ENCODE measurements around the gene ZNF124.
"Not testable (repeated sequence)": the region's sequence is repeated elsewhere in the genome, so short reads cannot be mapped to it uniquely, and the experiment has no call there.

The ZNF124 gene

GRCh38 chr1:247171443-247171842 lies 377 bp downstream of the ZNF124 start:
- H3K36me3 ChIP-seq (ENCODE audit: control insufficient read depth in 1 of 2, insufficient read depth in 2 of 2, low read length in 2 of 2); H3K4me1 ChIP-seq (ENCODE audit: control insufficient read depth in 1 of 2, insufficient read depth in 2 of 2, low read length in 2 of 2); H3K27ac ChIP-seq (ENCODE audit: low read length); H3K9me3 ChIP-seq (ENCODE audit: control insufficient read depth in 1 of 2, low read length in 2 of 2); H3K27me3 ChIP-seq (ENCODE audit: low read depth, low read length); H3K4me3 ChIP-seq (ENCODE audit: low read depth in 1 of 2, low read length in 2 of 2): not testable (repeated sequence)

- Histone ChIP-seq H3K9me3 (ENCODE audit: control insufficient read depth in 1 of 2, low read length in 2 of 2) (peaks cover 9 to 29% of the 10 kb centered on the region in 2 donors), H3K27me3 (ENCODE audit: low read depth, low read length) (no peaks in the 10 kb centered on the region), H3K27ac (ENCODE audit: low read length) (no peak overlapping the region), H3K4me3 (ENCODE audit: low read depth in 1 of 2, low read length in 2 of 2) (no peak overlapping the region), H3K4me1 (ENCODE audit: control insufficient read depth in 1 of 2, insufficient read depth in 2 of 2, low read length in 2 of 2) (peaks cover 0 to 2% of the 10 kb centered on the region in 2 donors), H3K36me3 (ENCODE audit: control insufficient read depth in 1 of 2, insufficient read depth in 2 of 2, low read length in 2 of 2) (no peaks in the 10 kb centered on the region)
These were observed 6.1 kb downstream of the ZNF124 start for GRCh38 chr1:247165674-247166073.

DNA sequence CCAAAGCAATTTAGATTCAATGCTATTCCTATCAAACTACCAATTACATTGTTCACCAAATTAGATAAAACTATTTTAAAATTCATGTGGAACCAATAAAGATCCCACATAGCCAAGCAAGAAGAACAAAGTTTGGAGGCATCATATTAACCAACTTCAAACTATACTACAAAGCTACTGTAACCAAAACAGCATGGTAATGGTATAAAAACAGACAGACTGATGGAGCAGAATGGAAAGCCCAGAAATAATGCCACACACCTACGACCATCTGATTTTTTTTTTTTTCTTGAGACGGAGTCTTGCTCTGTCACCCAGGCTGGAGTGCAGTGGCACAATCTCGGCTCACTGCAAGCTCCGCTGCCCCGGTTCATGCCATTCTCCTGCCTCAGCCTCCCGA lies 7.1 kb downstream of the ZNF124 start:
- Histone ChIP-seq H3K27me3 (ENCODE audit: low read depth, low read length) (no peaks in the 10 kb centered on the region), H3K27ac (ENCODE audit: low read length) (no peak overlapping the region), H3K4me3 (ENCODE audit: low read depth in 1 of 2, low read length in 2 of 2) (no peak overlapping the region), H3K9me3 (ENCODE audit: control insufficient read depth in 1 of 2, low read length in 2 of 2) (peaks cover 13 to 37% of the 10 kb centered on the region in 2 donors), H3K36me3 (ENCODE audit: control insufficient read depth in 1 of 2, insufficient read depth in 2 of 2, low read length in 2 of 2) (peaks cover under 1 to 8% of the 10 kb centered on the region in 2 donors), H3K4me1 (ENCODE audit: control insufficient read depth in 1 of 2, insufficient read depth in 2 of 2, low read length in 2 of 2) (peaks cover 0 to 2% of the 10 kb centered on the region in 2 donors)

- Histone ChIP-seq H3K9me3 (ENCODE audit: control insufficient read depth in 1 of 2, low read length in 2 of 2) (peaks cover 53 to 75% of the 10 kb centered on the region in 2 donors), H3K36me3 (ENCODE audit: control insufficient read depth in 1 of 2, insufficient read depth in 2 of 2, low read length in 2 of 2) (peaks cover 22 to 78% of the 10 kb centered on the region in 2 donors), H3K4me3 (ENCODE audit: low read depth in 1 of 2, low read length in 2 of 2) (peak overlapping the region in 1 of 2 donors; percentile 54)
These were observed 15.0 kb downstream of the ZNF124 start for GRCh38 chr1:247156787-247157232.

DNA sequence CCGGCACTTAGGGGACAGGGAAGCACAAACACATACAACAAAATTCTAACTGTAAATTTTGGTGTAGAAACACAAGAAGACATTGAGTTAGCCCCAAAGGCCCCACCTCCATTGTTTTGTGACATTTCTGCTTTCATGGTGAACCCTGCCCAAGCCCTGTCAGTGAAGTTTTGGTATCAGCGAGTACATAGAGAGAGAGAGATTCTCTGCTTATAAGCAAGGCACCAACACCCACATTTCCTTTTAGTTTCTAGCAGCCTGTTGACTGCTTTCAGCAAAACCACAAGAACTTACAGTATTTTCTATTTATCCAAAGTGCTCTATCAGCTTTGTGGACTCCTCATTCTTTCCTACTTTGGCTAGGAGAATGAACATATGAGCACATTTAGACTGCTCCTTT lies 24.0 kb downstream of the ZNF124 start:
- no peak overlapping the region for H3K27ac ChIP-seq (ENCODE audit: low read length)
- peaks cover 30 to 38% of the 10 kb centered on the region in 2 donors for H3K9me3 ChIP-seq (ENCODE audit: control insufficient read depth in 1 of 2, low read length in 2 of 2)
- H3K27me3 ChIP-seq (ENCODE audit: low read depth, low read length): no peaks in the 10 kb centered on the region
- peak overlapping the region in 1 of 2 donors; percentile 15 for H3K4me3 ChIP-seq (ENCODE audit: low read depth in 1 of 2, low read length in 2 of 2)
- H3K36me3 ChIP-seq (ENCODE audit: control insufficient read depth in 1 of 2, insufficient read depth in 2 of 2, low read length in 2 of 2): peaks cover 4 to 47% of the 10 kb centered on the region in 2 donors
- H3K4me1 ChIP-seq (ENCODE audit: control insufficient read depth in 1 of 2, insufficient read depth in 2 of 2, low read length in 2 of 2): no peaks in the 10 kb centered on the region

More at GRCh38 chr1:247156787-247157232, 15.0 kb downstream of the ZNF124 start:
- no peaks in the 10 kb centered on the region for H3K27me3 ChIP-seq (ENCODE audit: low read depth, low read length)
- no peak overlapping the region for H3K27ac ChIP-seq (ENCODE audit: low read length)
- H3K4me1 ChIP-seq (ENCODE audit: control insufficient read depth in 1 of 2, insufficient read depth in 2 of 2, low read length in 2 of 2): no peaks in the 10 kb centered on the region

GRCh38 chr1:247147120-247147519 lies 24.7 kb downstream of the ZNF124 start:
- Histone ChIP-seq H3K9me3 (ENCODE audit: control insufficient read depth in 1 of 2, low read length in 2 of 2) (peaks cover 31 to 38% of the 10 kb centered on the region in 2 donors), H3K4me3 (ENCODE audit: low read depth in 1 of 2, low read length in 2 of 2) (peak overlapping the region in 1 of 2 donors; percentile 2), H3K36me3 (ENCODE audit: control insufficient read depth in 1 of 2, insufficient read depth in 2 of 2, low read length in 2 of 2) (peaks cover 4 to 42% of the 10 kb centered on the region in 2 donors)
- not testable (repeated sequence) for H3K27ac ChIP-seq (ENCODE audit: low read length); H3K4me1 ChIP-seq (ENCODE audit: control insufficient read depth in 1 of 2, insufficient read depth in 2 of 2, low read length in 2 of 2); H3K27me3 ChIP-seq (ENCODE audit: low read depth, low read length)

- H3K27me3 ChIP-seq (ENCODE audit: low read depth, low read length): no peaks in the 10 kb centered on the region
- H3K36me3 ChIP-seq (ENCODE audit: control insufficient read depth in 1 of 2, insufficient read depth in 2 of 2, low read length in 2 of 2): peaks cover 4 to 46% of the 10 kb centered on the region in 2 donors
- H3K27ac ChIP-seq (ENCODE audit: low read length): no peak overlapping the region
- peak overlapping the region in 1 of 2 donors; percentile 2 for H3K4me3 ChIP-seq (ENCODE audit: low read depth in 1 of 2, low read length in 2 of 2)
- H3K9me3 ChIP-seq (ENCODE audit: control insufficient read depth in 1 of 2, low read length in 2 of 2): peaks cover 36 to 42% of the 10 kb centered on the region in 2 donors
- no peaks in the 10 kb centered on the region for H3K4me1 ChIP-seq (ENCODE audit: control insufficient read depth in 1 of 2, insufficient read depth in 2 of 2, low read length in 2 of 2)
These were observed 25.1 kb downstream of the ZNF124 start for GRCh38 chr1:247146671-247147070.

DNA sequence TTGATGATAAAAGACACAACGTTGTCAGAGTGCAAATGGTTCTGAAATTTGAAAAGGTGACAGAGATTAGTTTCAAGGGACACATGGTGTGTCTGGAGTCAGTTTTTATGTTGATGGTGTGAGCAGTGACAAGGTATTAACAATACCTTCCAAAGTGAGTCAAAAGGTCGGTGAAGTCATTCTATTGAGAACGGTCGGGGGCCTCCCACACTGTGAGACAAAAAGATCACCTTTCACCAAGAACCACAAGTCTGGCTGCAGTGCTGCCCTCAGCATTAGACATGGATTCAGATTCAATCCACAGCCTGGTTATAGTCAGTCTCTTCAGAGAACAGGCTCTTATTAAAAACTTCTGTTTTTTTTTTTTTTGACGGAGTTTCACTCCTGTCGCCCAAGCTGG lies 26.5 kb downstream of the ZNF124 start:
- Histone ChIP-seq H3K4me3 (ENCODE audit: low read depth in 1 of 2, low read length in 2 of 2) (peak overlapping the region in 1 of 2 donors; percentile 10), H3K27me3 (ENCODE audit: low read depth, low read length) (no peaks in the 10 kb centered on the region), H3K36me3 (ENCODE audit: control insufficient read depth in 1 of 2, insufficient read depth in 2 of 2, low read length in 2 of 2) (peaks cover 4 to 59% of the 10 kb centered on the region in 2 donors), H3K27ac (ENCODE audit: low read length) (no peak overlapping the region), H3K4me1 (ENCODE audit: control insufficient read depth in 1 of 2, insufficient read depth in 2 of 2, low read length in 2 of 2) (no peaks in the 10 kb centered on the region), H3K9me3 (ENCODE audit: control insufficient read depth in 1 of 2, low read length in 2 of 2) (peaks cover 38 to 53% of the 10 kb centered on the region in 2 donors)

DNA sequence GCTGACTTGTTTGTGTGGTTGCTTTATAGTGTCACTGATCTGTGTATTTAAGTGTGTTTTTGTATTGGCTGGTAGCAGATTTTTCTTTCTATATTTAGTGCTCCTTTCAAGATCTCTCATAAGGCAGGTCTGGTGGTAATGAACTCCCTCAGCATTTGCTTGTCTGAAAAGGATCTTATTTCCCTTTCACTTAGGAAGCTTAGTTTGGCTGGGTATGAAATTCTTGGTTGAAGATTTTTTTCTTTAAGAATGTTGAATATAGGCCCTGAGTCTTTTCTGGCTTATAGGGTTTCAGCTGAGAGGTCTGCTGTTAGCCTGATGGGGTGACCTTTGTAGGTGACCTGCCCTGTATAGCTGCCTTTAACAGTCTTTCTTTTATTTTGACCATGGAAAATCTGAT lies 32.3 kb downstream of the ZNF124 start:
- H3K27me3 ChIP-seq (ENCODE audit: low read depth, low read length); H3K27ac ChIP-seq (ENCODE audit: low read length); H3K4me1 ChIP-seq (ENCODE audit: control insufficient read depth in 1 of 2, insufficient read depth in 2 of 2, low read length in 2 of 2): not testable (repeated sequence)
- H3K36me3 ChIP-seq (ENCODE audit: control insufficient read depth in 1 of 2, insufficient read depth in 2 of 2, low read length in 2 of 2): peaks cover 0 to 33% of the 10 kb centered on the region in 2 donors
- peaks cover 15 to 69% of the 10 kb centered on the region in 2 donors for H3K9me3 ChIP-seq (ENCODE audit: control insufficient read depth in 1 of 2, low read length in 2 of 2)
- peak overlapping the region in 1 of 2 donors; percentile 34 for H3K4me3 ChIP-seq (ENCODE audit: low read depth in 1 of 2, low read length in 2 of 2)

DNA sequence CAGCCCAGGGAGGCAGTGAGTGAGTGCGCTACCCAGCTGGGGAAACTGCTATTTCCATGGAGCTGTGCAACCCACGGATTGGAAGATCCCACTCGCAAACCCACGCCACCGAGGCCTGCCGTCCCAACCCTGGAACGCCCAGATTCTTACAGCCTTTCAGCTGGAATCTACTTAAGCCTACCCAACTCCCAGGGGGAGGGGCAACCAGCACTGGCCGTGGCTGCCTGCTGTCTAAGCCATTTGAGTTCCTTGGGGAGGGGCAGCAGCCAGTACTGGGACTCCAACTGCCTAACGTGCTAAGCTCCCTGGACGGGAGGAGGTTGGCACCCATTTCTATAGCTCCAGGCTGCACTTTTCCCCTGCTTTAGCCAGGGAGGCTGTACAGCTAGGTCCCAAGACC lies 40.6 kb downstream of the ZNF124 start:
- H3K36me3 ChIP-seq (ENCODE audit: control insufficient read depth in 1 of 2, insufficient read depth in 2 of 2, low read length in 2 of 2): peaks cover 0 to 14% of the 10 kb centered on the region in 2 donors
- no peak overlapping the region for H3K27ac ChIP-seq (ENCODE audit: low read length)
- peak overlapping the region in 1 of 2 donors; percentile 11 for H3K4me3 ChIP-seq (ENCODE audit: low read depth in 1 of 2, low read length in 2 of 2)
- H3K27me3 ChIP-seq (ENCODE audit: low read depth, low read length): no peaks in the 10 kb centered on the region
- H3K9me3 ChIP-seq (ENCODE audit: control insufficient read depth in 1 of 2, low read length in 2 of 2): peaks cover 7 to 43% of the 10 kb centered on the region in 2 donors
- H3K4me1 ChIP-seq (ENCODE audit: control insufficient read depth in 1 of 2, insufficient read depth in 2 of 2, low read length in 2 of 2): no peaks in the 10 kb centered on the region

- H3K4me1 ChIP-seq (ENCODE audit: control insufficient read depth in 1 of 2, insufficient read depth in 2 of 2, low read length in 2 of 2); H3K4me3 ChIP-seq (ENCODE audit: low read depth in 1 of 2, low read length in 2 of 2); H3K27ac ChIP-seq (ENCODE audit: low read length); H3K27me3 ChIP-seq (ENCODE audit: low read depth, low read length): not testable (repeated sequence)
- peaks cover 0 to 14% of the 10 kb centered on the region in 2 donors for H3K36me3 ChIP-seq (ENCODE audit: control insufficient read depth in 1 of 2, insufficient read depth in 2 of 2, low read length in 2 of 2)
- peaks cover 0 to 18% of the 10 kb centered on the region in 2 donors for H3K9me3 ChIP-seq (ENCODE audit: control insufficient read depth in 1 of 2, low read length in 2 of 2)
These were observed 44.1 kb downstream of the ZNF124 start for GRCh38 chr1:247127519-247128282.

Data from muscle layer of duodenum (tissue), 2 donors.